IMR-90 (cell line): Measurements from ENCODE around the gene GPRC5C. TPM values are rescaled to one million over a fixed set of nuclear protein-coding genes. Genes with fewer than 3 reads are reported as not detected.

Experiments used
- ATAC-seq: fragments of 200-7000 bp; cut with Tn5 transposase; 2 replicates; pipeline ENCODE4 v1.9.1; 2020; ENCODE audit warnings: low read depth, mild to moderate bottlenecking, moderate library complexity
- BruUV-seq: library from RNA; stranded (reverse); fragments of 400-500 nt; replicated peaks from 2 replicates; lab custom pipeline; 2021; lab: Mats Ljungman, UMichigan
- CTCF ChIA-PET: fragments of 300-600 bp; formaldehyde crosslinking; extraction: SDS; loops from one replicate; lab custom pipeline; 2021; ENCODE audit warnings: antibody characterized with exemption; lab: Yijun Ruan, JAX
- POLR2A ChIA-PET: fragments of 300-600 bp; sonication (Branson Sonifier 250); formaldehyde crosslinking; loops from one replicate; lab custom pipeline; 2022; ENCODE audit warnings: antibody characterized with exemption; ENCODE audit not compliant: unreplicated experiment; lab: Charles Lee
- DNase-seq: peaks from one replicate; pipeline ENCODE4 v3.0.0; 2013
- H2AFZ ChIP-seq: replicated peaks from 2 replicates; pipeline ENCODE3; 2013; ENCODE audit warnings: low read length, mild to moderate bottlenecking; ENCODE audit not compliant: poor library complexity
- H2AK5ac ChIP-seq: 2 replicates; pipeline ENCODE4 v1.6.1; 2013; ENCODE audit warnings: low read depth, low read length, inconsistent platforms
- H2AK9ac ChIP-seq: replicated peaks from 2 replicates; pipeline ENCODE3; 2013; ENCODE audit warnings: mild to moderate bottlenecking, low read depth, low read length, moderate library complexity; ENCODE audit not compliant: poor library complexity
- H2BK120ac ChIP-seq: 2 replicates; pipeline ENCODE4 v1.6.1; 2013; ENCODE audit warnings: low read depth, low read length, inconsistent platforms
- H2BK15ac ChIP-seq: 3 replicates; pipeline ENCODE4 v1.6.1; 2013; ENCODE audit warnings: low read depth, low read length, inconsistent platforms
- H2BK20ac ChIP-seq: 2 replicates; pipeline ENCODE4 v1.6.1; 2013; ENCODE audit warnings: low read depth, mild to moderate bottlenecking, inconsistent platforms, low read length, moderate library complexity
- H2BK5ac ChIP-seq: 2 replicates; pipeline ENCODE4 v1.6.1; 2013; ENCODE audit warnings: mild to moderate bottlenecking, low read depth, low read length, inconsistent platforms; ENCODE audit not compliant: poor library complexity, severe bottlenecking
- H3K14ac ChIP-seq: replicated peaks from 2 replicates; pipeline ENCODE4 v1.6.1; 2013; ENCODE audit warnings: low read depth, low read length, inconsistent platforms
- H3K18ac ChIP-seq: 2 replicates; pipeline ENCODE4 v1.6.1; 2013; ENCODE audit warnings: low read depth, low read length, control low read depth
- H3K23ac ChIP-seq: 2 replicates; pipeline ENCODE4 v1.6.1; 2013; ENCODE audit warnings: low read depth, low read length, inconsistent platforms
- H3K27ac ChIP-seq: 2 replicates; pipeline ENCODE4 v1.5.1; 2013; ENCODE audit warnings: mild to moderate bottlenecking, control low read depth, low read length; ENCODE audit not compliant: insufficient read depth
- H3K27me3 ChIP-seq: 2 replicates; pipeline ENCODE4 v1.6.1; 2013; ENCODE audit warnings: low read length; ENCODE audit not compliant: control insufficient read depth, insufficient read depth
- H3K36me3 ChIP-seq: 2 replicates; pipeline ENCODE4 v1.6.1; 2013; ENCODE audit warnings: low read length, mixed read lengths; ENCODE audit not compliant: control insufficient read depth, insufficient read depth
- H3K4ac ChIP-seq: 2 replicates; pipeline ENCODE4 v1.6.1; 2013; ENCODE audit warnings: low read depth, low read length, inconsistent platforms
- H3K4me1 ChIP-seq: 2 replicates; pipeline ENCODE4 v1.6.1; 2013; ENCODE audit warnings: low read length, mixed read lengths; ENCODE audit not compliant: control insufficient read depth, insufficient read depth
- H3K4me2 ChIP-seq: 2 replicates; pipeline ENCODE4 v1.6.1; 2013; ENCODE audit warnings: low read depth, mild to moderate bottlenecking, control low read depth, low read length, moderate library complexity
- H3K4me3 ChIP-seq: 2 replicates; pipeline ENCODE4 v1.5.1; 2013; ENCODE audit warnings: low read depth, mild to moderate bottlenecking, control low read depth, low read length, moderate library complexity; ENCODE audit not compliant: insufficient read depth
- H3K56ac ChIP-seq: 2 replicates; pipeline ENCODE4 v1.6.1; 2013; ENCODE audit warnings: low read length, inconsistent platforms; ENCODE audit not compliant: insufficient read depth; ENCODE audit errors: extremely low read depth
- H3K79me1 ChIP-seq, 2 experiments: 2 replicates each; pipeline ENCODE4 v1.6.1; 2013; ENCODE audit warnings: low read length in 2 of 2, inconsistent platforms in 1 of 2, low read depth in 1 of 2
- H3K9ac ChIP-seq: 2 replicates; pipeline ENCODE4 v1.6.1; 2013; ENCODE audit warnings: low read depth, low read length, control low read depth
- H3K9me1 ChIP-seq: 2 replicates; pipeline ENCODE4 v1.6.1; 2013; ENCODE audit warnings: low read length, inconsistent platforms; ENCODE audit not compliant: insufficient read depth
- H3K9me3 ChIP-seq: 2 replicates; pipeline ENCODE4 v1.6.1; 2013; ENCODE audit warnings: low read length; ENCODE audit not compliant: control insufficient read depth, insufficient read depth
- H4K20me1 ChIP-seq: 2 replicates; pipeline ENCODE4 v1.6.1; 2013; ENCODE audit warnings: low read length, inconsistent platforms; ENCODE audit not compliant: insufficient read depth
- H4K5ac ChIP-seq: 2 replicates; pipeline ENCODE4 v1.6.1; 2013; ENCODE audit warnings: mild to moderate bottlenecking, low read depth, low read length, control low read depth
- H4K8ac ChIP-seq, 2 experiments: 2 replicates each; pipeline ENCODE4 v1.6.1; 2013; ENCODE audit warnings: low read depth in 2 of 2, low read length in 2 of 2, control low read depth in 1 of 2, inconsistent platforms in 1 of 2
- H4K91ac ChIP-seq: 2 replicates; pipeline ENCODE4 v1.6.1; 2013; ENCODE audit warnings: low read depth, low read length, inconsistent platforms; ENCODE audit not compliant: insufficient read depth
- BHLHE40 ChIP-seq: fragments of 150-350 bp; IDR thresholded peaks from 2 replicates; pipeline ENCODE4 v1.6.1; 2016; ENCODE audit warnings: mild to moderate bottlenecking, low read depth, low read length
- CEBPB ChIP-seq: IDR thresholded peaks from 2 replicates; pipeline ENCODE4 v1.6.1; 2012; ENCODE audit warnings: low read depth, low read length, improper control_type of control experiment
- CHD1 ChIP-seq: IDR thresholded peaks from 2 replicates; pipeline ENCODE4 v1.6.1; 2012; ENCODE audit warnings: low read depth, low read length, improper control_type of control experiment
- FOS ChIP-seq: fragments of 150-350 bp; IDR thresholded peaks from 2 replicates; pipeline ENCODE4 v1.6.1; 2016; ENCODE audit warnings: low read depth, low read length
- MAFK ChIP-seq: IDR thresholded peaks from 2 replicates; pipeline ENCODE4 v1.6.1; 2012; ENCODE audit warnings: low read depth, low read length, improper control_type of control experiment
- MXI1 ChIP-seq: IDR thresholded peaks from 2 replicates; pipeline ENCODE4 v1.6.1; 2012; ENCODE audit warnings: low read depth, mild to moderate bottlenecking, low read length, moderate library complexity, borderline replicate concordance
- NFE2L2 ChIP-seq: fragments of 150-350 bp; IDR thresholded peaks from 2 replicates; pipeline ENCODE4 v1.6.1; 2016; ENCODE audit warnings: low read depth, mild to moderate bottlenecking, low read length
- POLR2A ChIP-seq: IDR thresholded peaks from 2 replicates; pipeline ENCODE4 v1.6.1; 2012; ENCODE audit warnings: mild to moderate bottlenecking, low read depth, low read length
- RCOR1 ChIP-seq: IDR thresholded peaks from 2 replicates; pipeline ENCODE4 v1.6.1; 2012; ENCODE audit warnings: mild to moderate bottlenecking, low read length, improper control_type of control experiment; ENCODE audit not compliant: insufficient replicate concordance
- RFX5 ChIP-seq: IDR thresholded peaks from 2 replicates; pipeline ENCODE4 v1.8.0; 2012; ENCODE audit warnings: low read depth, mild to moderate bottlenecking, low read length, moderate library complexity
- SMC3 ChIP-seq: fragments of 150-350 bp; IDR thresholded peaks from 2 replicates; pipeline ENCODE4 v1.6.1; 2016; ENCODE audit warnings: low read depth, mild to moderate bottlenecking, antibody characterized with exemption, low read length, moderate library complexity
- WGBS, 2 experiments: methylation state at CpG; one replicate each; pipeline versions ENCODE4 v1.1.5 to v1.1.7; 2013; ENCODE audit warnings: missing lambda C conversion rate in 2 of 2; ENCODE audit not compliant: insufficient read length in 1 of 2; ENCODE audit errors: extremely low coverage in 2 of 2; 5-methylcytosine and 5-hydroxymethylcytosine counted together
- dilution Hi-C: fragments of 300-500 bp; cut with HindIII; formaldehyde crosslinking; loops from one replicate; pipeline ENCODE4 v1.14.3; 2018; ENCODE audit warnings: low sequenced_read_pairs; ENCODE audit not compliant: unreplicated experiment
- in situ Hi-C: fragments of 300-500 bp; cut with MboI; formaldehyde crosslinking; loops from 3 replicates; pipeline ENCODE4 v1.14.3; 2019; ENCODE audit warnings: low sequenced_read_pairs, inconsistent platforms, mixed read lengths
- intact Hi-C: fragments of 100-400 bp; cut with micrococcal nuclease; formaldehyde crosslinking; loops from 2 replicates; pipeline ENCODE4 v1.10.0; 2022
- polyA plus RNA-seq, 3 experiments: library from polyadenylated mRNA; depleted of rRNA; stranded (reverse); fragments of >200 nt; gene quantifications; 2 replicates each; pipeline ENCODE4 v1.2.3, GENCODE V29; 2012; ENCODE audit warnings: low replicate concordance in 1 of 3
- total RNA-seq: library from RNA; depleted of rRNA; stranded (reverse); fragments of >200 nt; gene quantifications from 2 replicates; pipeline ENCODE4 v1.2.3, GENCODE V29; 2012
- TF ChIP-seq, protein P1 (sequence below): fragments of 150-350 bp; IDR thresholded peaks from 2 replicates; pipeline ENCODE4 v1.6.1; 2016; ENCODE audit warnings: low read depth, mild to moderate bottlenecking, low read length, moderate library complexity, borderline replicate concordance
- TF ChIP-seq, protein P2 (sequence below): conservative IDR thresholded peaks from 2 replicates; pipeline ENCODE4 v1.5.1; 2012; ENCODE audit warnings: mild to moderate bottlenecking, low read depth, low read length, improper control_type of control experiment
- TF ChIP-seq, protein P3 (sequence below): fragments of 150-350 bp; IDR thresholded peaks from 2 replicates; pipeline ENCODE4 v1.6.1; 2017; ENCODE audit warnings: mild to moderate bottlenecking, antibody characterized with exemption, low read length, low read depth

Gene GPRC5C
- total and polyA plus RNA-seq, 2 of the 4 experiments (the other 2 are of a cell fraction): not detected

DNA sequence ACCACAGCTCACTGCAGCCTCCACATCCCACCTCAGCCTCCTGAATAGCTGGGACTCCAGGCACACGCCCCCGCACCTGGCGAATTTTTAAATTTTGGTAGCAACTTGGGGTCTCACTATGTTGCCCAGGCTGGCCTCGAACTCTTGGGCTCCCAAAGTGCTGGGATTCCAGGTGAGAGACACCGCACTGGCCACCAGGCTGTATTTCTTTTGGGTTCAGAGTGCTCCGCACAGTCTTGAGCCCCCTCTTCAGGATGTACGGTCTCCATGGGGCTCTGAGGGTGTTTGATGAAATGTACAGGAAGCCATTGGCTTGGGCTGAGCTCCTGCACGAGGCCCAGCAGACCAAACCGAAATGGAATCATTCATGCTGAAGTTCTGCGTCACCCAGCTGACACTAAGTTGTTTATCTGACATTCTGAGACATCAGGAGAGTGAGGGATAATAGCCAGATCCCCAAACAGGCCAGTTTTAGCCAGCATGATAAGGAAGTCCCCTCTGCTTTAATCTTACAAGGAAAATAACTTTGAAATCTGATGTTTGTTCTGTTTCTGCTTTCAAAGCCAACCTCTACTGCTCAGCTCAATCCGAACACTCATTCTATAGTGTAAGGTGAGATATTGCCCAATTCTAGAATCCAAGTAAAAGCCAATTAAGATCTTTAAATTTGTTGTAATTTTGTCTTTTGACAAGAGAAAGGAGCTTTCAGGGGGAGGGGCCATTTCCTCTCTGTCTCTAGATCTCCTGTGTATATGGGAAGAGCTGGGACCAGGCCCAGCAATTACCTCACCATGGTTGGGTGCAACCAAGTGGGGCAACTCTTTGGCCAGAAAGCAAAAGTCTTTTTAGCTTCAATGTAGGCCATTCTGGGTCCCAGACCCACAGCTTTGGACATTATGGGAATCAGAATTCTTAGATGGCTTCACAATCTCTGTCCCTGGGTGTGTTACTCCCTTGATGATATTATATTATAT lies 40.9 kb upstream of the GPRC5C start:
- no peaks in the 10 kb centered on the region for H4K20me1 ChIP-seq
- POLR2A ChIA-PET: no interaction called here
- WGBS, 2 experiments: 51% methylated on average over 5 of the region's 11 CpGs; no CpG with 5 or more reads in 1 of the 2 experiments
- dilution Hi-C loops: no loop called here
- no peak overlapping the region for H4K91ac ChIP-seq
- H3K79me1 ChIP-seq: no peaks in the 10 kb centered on the region
- H3K4me2 ChIP-seq: no peak overlapping the region
- no peak overlapping the region for H2BK15ac ChIP-seq
- no peak overlapping the region for H2AFZ ChIP-seq
- no peak overlapping the region for H4K5ac ChIP-seq
- no peak overlapping the region for H3K4me3 ChIP-seq
- no TSS peak for BruUV-seq
- no peak overlapping the region for H2BK20ac ChIP-seq
- intact Hi-C loops: no loop called here
- no peak overlapping the region for H2BK5ac ChIP-seq
- H2AK9ac ChIP-seq: no peak overlapping the region
- H3K56ac ChIP-seq: no peak overlapping the region
- H3K4ac ChIP-seq: no peak overlapping the region
- no peak overlapping the region for H3K9ac ChIP-seq
- H3K9me1 ChIP-seq: no peaks in the 10 kb centered on the region
- no peak overlapping the region for H2AK5ac ChIP-seq
- CTCF ChIA-PET: no interaction called here
- H3K36me3 ChIP-seq: no peaks in the 10 kb centered on the region
- no peaks in the 10 kb centered on the region for H3K4me1 ChIP-seq
- H4K8ac ChIP-seq: no peak overlapping the region
- no peak overlapping the region for H3K14ac ChIP-seq
- peaks cover 19% of the 10 kb centered on the region for H3K9me3 ChIP-seq
- H2BK120ac ChIP-seq: no peak overlapping the region
- ATAC-seq: no peak
- no peak overlapping the region for H3K23ac ChIP-seq
- no peak overlapping the region for H3K27ac ChIP-seq
- in situ Hi-C loops: no loop called here
- H3K27me3 ChIP-seq: no peaks in the 10 kb centered on the region
- no peak for DNase-seq
- no peak overlapping the region for H3K18ac ChIP-seq
- TF ChIP-seq NFE2L2: no peak
- no peak for TF ChIP-seq MXI1
- no peak for TF ChIP-seq SMC3
- no peak for TF ChIP-seq MAFK
- no peak for TF ChIP-seq FOS
- TF ChIP-seq BHLHE40: no peak
- TF ChIP-seq CEBPB: no peak
- TF ChIP-seq CHD1: no peak
- TF ChIP-seq, protein P1, sequence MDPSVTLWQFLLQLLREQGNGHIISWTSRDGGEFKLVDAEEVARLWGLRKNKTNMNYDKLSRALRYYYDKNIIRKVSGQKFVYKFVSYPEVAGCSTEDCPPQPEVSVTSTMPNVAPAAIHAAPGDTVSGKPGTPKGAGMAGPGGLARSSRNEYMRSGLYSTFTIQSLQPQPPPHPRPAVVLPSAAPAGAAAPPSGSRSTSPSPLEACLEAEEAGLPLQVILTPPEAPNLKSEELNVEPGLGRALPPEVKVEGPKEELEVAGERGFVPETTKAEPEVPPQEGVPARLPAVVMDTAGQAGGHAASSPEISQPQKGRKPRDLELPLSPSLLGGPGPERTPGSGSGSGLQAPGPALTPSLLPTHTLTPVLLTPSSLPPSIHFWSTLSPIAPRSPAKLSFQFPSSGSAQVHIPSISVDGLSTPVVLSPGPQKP: no peak
- TF ChIP-seq, protein P2, sequence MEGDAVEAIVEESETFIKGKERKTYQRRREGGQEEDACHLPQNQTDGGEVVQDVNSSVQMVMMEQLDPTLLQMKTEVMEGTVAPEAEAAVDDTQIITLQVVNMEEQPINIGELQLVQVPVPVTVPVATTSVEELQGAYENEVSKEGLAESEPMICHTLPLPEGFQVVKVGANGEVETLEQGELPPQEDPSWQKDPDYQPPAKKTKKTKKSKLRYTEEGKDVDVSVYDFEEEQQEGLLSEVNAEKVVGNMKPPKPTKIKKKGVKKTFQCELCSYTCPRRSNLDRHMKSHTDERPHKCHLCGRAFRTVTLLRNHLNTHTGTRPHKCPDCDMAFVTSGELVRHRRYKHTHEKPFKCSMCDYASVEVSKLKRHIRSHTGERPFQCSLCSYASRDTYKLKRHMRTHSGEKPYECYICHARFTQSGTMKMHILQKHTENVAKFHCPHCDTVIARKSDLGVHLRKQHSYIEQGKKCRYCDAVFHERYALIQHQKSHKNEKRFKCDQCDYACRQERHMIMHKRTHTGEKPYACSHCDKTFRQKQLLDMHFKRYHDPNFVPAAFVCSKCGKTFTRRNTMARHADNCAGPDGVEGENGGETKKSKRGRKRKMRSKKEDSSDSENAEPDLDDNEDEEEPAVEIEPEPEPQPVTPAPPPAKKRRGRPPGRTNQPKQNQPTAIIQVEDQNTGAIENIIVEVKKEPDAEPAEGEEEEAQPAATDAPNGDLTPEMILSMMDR: no peak
- no peak for TF ChIP-seq RFX5
- no peak for TF ChIP-seq RCOR1
- TF ChIP-seq, protein P3, sequence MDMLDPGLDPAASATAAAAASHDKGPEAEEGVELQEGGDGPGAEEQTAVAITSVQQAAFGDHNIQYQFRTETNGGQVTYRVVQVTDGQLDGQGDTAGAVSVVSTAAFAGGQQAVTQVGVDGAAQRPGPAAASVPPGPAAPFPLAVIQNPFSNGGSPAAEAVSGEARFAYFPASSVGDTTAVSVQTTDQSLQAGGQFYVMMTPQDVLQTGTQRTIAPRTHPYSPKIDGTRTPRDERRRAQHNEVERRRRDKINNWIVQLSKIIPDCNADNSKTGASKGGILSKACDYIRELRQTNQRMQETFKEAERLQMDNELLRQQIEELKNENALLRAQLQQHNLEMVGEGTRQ: no peak
- no peak for TF ChIP-seq POLR2A
